Smooth muscle cell (in vitro differentiated cells): ENCODE measurements around the gene PPARG. TPM values are rescaled to one million over a fixed set of nuclear protein-coding genes. Genes with fewer than 3 reads are reported as not detected.
"Not testable (repeated sequence)": the region's sequence is repeated elsewhere in the genome, so short reads cannot be mapped to it uniquely, and the experiment has no call there.

Experiments used
- DNase-seq: peaks from one replicate; lab custom pipeline; 2025; ENCODE audit not compliant: unreplicated experiment; lab: John Stamatoyannopoulos, UW
- H2AFZ ChIP-seq: fragments of 200-600 bp; sonication (generic); 2 replicates; pipeline ENCODE4 v1.6.0; 2016; ENCODE audit warnings: antibody characterized with exemption, low read depth, mild to moderate bottlenecking
- H3F3A ChIP-seq: fragments of 200-600 bp; sonication (generic); 2 replicates; pipeline ENCODE4 v1.6.0; 2017; ENCODE audit warnings: antibody characterized with exemption, low read depth
- H3K27ac ChIP-seq: fragments of 200-600 bp; sonication (generic); 2 replicates; pipeline ENCODE4 v1.5.1; 2016; ENCODE audit warnings: low read depth, mild to moderate bottlenecking
- H3K27me3 ChIP-seq: fragments of 200-600 bp; sonication (generic); 2 replicates; pipeline ENCODE4 v1.6.1; 2016; ENCODE audit warnings: low read depth, mild to moderate bottlenecking
- H3K36me3 ChIP-seq: fragments of 200-600 bp; sonication (generic); 2 replicates; pipeline ENCODE4 v1.5.1; 2016; ENCODE audit warnings: low read depth
- H3K4me1 ChIP-seq: fragments of 200-600 bp; sonication (generic); 2 replicates; pipeline ENCODE4 v1.5.1; 2016; ENCODE audit warnings: low read depth
- H3K4me2 ChIP-seq: fragments of 200-600 bp; sonication (generic); 2 replicates; pipeline ENCODE4 v1.6.0; 2016; ENCODE audit warnings: mild to moderate bottlenecking
- H3K4me3 ChIP-seq: fragments of 200-600 bp; sonication (generic); 2 replicates; pipeline ENCODE4 v1.5.1; 2016; ENCODE audit warnings: mild to moderate bottlenecking
- H3K79me2 ChIP-seq: fragments of 200-600 bp; sonication (generic); 2 replicates; pipeline ENCODE4 v1.6.0; 2016; ENCODE audit warnings: low read depth, mild to moderate bottlenecking
- H3K9ac ChIP-seq: fragments of 200-600 bp; sonication (generic); 2 replicates; pipeline ENCODE4 v1.6.0; 2016; ENCODE audit warnings: low read depth
- H3K9me3 ChIP-seq: fragments of 200-600 bp; sonication (generic); replicated peaks from 2 replicates; pipeline ENCODE4 v1.5.1; 2016; ENCODE audit warnings: low read depth
- H4K20me1 ChIP-seq: fragments of 200-600 bp; sonication (generic); 2 replicates; pipeline ENCODE4 v1.6.0; 2016; ENCODE audit warnings: low read depth
- CTCF ChIP-seq: fragments of 200-600 bp; sonication (generic); IDR thresholded peaks from 2 replicates; pipeline ENCODE4 v1.5.1; 2017; ENCODE audit warnings: borderline replicate concordance, mild to moderate bottlenecking, antibody characterized with exemption; ENCODE audit not compliant: insufficient read depth, poor library complexity, severe bottlenecking
- WGBS: methylation state at CpG from one replicate; pipeline ENCODE4 v1.1.7; 2016; ENCODE audit warnings: low lambda C conversion rate; 5-methylcytosine and 5-hydroxymethylcytosine counted together
- polyA plus RNA-seq: library from polyadenylated mRNA; unstranded; fragments of >200 nt; fragmentation: Nextera tagmentation; extraction: Ambion mirVana; gene quantifications from 2 replicates; pipeline ENCODE4 v1.2.1, GENCODE V29; 2016
- total RNA-seq: library from RNA; depleted of rRNA; stranded (reverse); fragments of >200 nt; gene quantifications from 2 replicates; pipeline ENCODE4 v1.2.3, GENCODE V29; 2014

PPARG gene
- total and polyA plus RNA-seq, 2 experiments from 2014 or later: 1.5 to 8.5 TPM

- WGBS: 96% methylated on average over 5 of the region's 5 CpGs
- no peaks in the 10 kb centered on the region for H3F3A ChIP-seq
- no peak for TF ChIP-seq CTCF
- DNase-seq: no peak
- H3K27ac ChIP-seq: no peak overlapping the region
- H3K9ac ChIP-seq: no peak overlapping the region
- no peaks in the 10 kb centered on the region for H3K79me2 ChIP-seq
- H2AFZ ChIP-seq: no peak overlapping the region
- H3K4me3 ChIP-seq: no peak overlapping the region
- no peaks in the 10 kb centered on the region for H3K36me3 ChIP-seq
- H3K4me1 ChIP-seq: peaks cover 3% of the 10 kb centered on the region
- no peaks in the 10 kb centered on the region for H3K9me3 ChIP-seq
- H3K4me2 ChIP-seq: no peak overlapping the region
- no peaks in the 10 kb centered on the region for H4K20me1 ChIP-seq
- H3K27me3 ChIP-seq: peaks cover 50% of the 10 kb centered on the region
These were observed 3.8 kb upstream of the PPARG start for GRCh38 chr3:12285003-12285555.

GRCh38 chr3:12285779-12286178 is 3.1 kb upstream of the PPARG start:
- H3K27ac ChIP-seq, H2AFZ ChIP-seq, H3K9me3 ChIP-seq, H3K4me3 ChIP-seq, H3K9ac ChIP-seq, H3K79me2 ChIP-seq, H3K36me3 ChIP-seq, H3K4me2 ChIP-seq, H4K20me1 ChIP-seq, H3K4me1 ChIP-seq, H3F3A ChIP-seq, DNase-seq: not testable (repeated sequence)
- WGBS: 93% methylated on average over 7 of the region's 7 CpGs
- peaks cover 56% of the 10 kb centered on the region for H3K27me3 ChIP-seq

GRCh38 chr3:12286504-12286903 is 2.4 kb upstream of the PPARG start:
- no peak overlapping the region for H2AFZ ChIP-seq
- peaks cover 3% of the 10 kb centered on the region for H3K4me1 ChIP-seq
- no peaks in the 10 kb centered on the region for H3K9me3 ChIP-seq
- H3F3A ChIP-seq: no peaks in the 10 kb centered on the region
- no peak overlapping the region for H3K27ac ChIP-seq
- no peak overlapping the region for H3K4me3 ChIP-seq
- H4K20me1 ChIP-seq: no peaks in the 10 kb centered on the region
- no peaks in the 10 kb centered on the region for H3K36me3 ChIP-seq
- WGBS: 83% methylated on average over 12 of the region's 12 CpGs
- H3K27me3 ChIP-seq: peaks cover 56% of the 10 kb centered on the region
- H3K79me2 ChIP-seq: no peaks in the 10 kb centered on the region
- no peak for TF ChIP-seq CTCF
- DNase-seq: no peak
- H3K4me2 ChIP-seq: no peak overlapping the region
- H3K9ac ChIP-seq: no peak overlapping the region

- Histone ChIP-seq H3K79me2 (no peaks in the 10 kb centered on the region), H3K36me3 (no peaks in the 10 kb centered on the region), H3K27ac (no peak overlapping the region), H3K4me3 (peak overlapping the region; percentile 51), H3K9me3 (no peaks in the 10 kb centered on the region), H3K27me3 (peaks cover 56% of the 10 kb centered on the region), H3K4me2 (peak overlapping the region; percentile 87), H3K9ac (no peak overlapping the region), H4K20me1 (no peaks in the 10 kb centered on the region), H2AFZ (peak overlapping the region; percentile 57), H3F3A (no peaks in the 10 kb centered on the region), H3K4me1 (peaks cover 3% of the 10 kb centered on the region)
- 30% methylated on average over 30 of the region's 33 CpGs for WGBS
- no peak for TF ChIP-seq CTCF
- no peak for DNase-seq
These were observed 1.7 kb upstream of the PPARG start for GRCh38 chr3:12286927-12287726.
